AG04449 (cell line): ENCODE measurements around the gene HLF.

ENCODE experiments used
- CTCF ChIA-PET: fragments of 350-600 bp; formaldehyde crosslinking; extraction: SDS; loops from one replicate; lab custom pipeline; 2021; ENCODE audit warnings: antibody characterized with exemption; lab: Yijun Ruan, JAX
- POLR2A ChIA-PET: fragments of 400-600, 350-600 bp; formaldehyde crosslinking; extraction: SDS; loops from one replicate; lab custom pipeline; 2020; ENCODE audit warnings: antibody characterized with exemption, inconsistent platforms; lab: Yijun Ruan, JAX
- DNase-seq: peaks from one replicate; pipeline ENCODE4 v3.0.0-alpha.2; 2010; ENCODE audit warnings: low read depth, low spot score
- H3K4me3 ChIP-seq: 2 replicates; pipeline ENCODE4 v1.5.1; 2011; ENCODE audit warnings: low read depth, mild to moderate bottlenecking, control low read depth, low read length
- CTCF ChIP-seq: IDR thresholded peaks from one replicate; pipeline ENCODE4 v1.5.1; 2011; ENCODE audit warnings: mild to moderate bottlenecking, moderate library complexity, low read length, control low read depth, inconsistent platforms; ENCODE audit not compliant: insufficient read depth; ENCODE audit errors: missing control alignments

HLF gene

DNA sequence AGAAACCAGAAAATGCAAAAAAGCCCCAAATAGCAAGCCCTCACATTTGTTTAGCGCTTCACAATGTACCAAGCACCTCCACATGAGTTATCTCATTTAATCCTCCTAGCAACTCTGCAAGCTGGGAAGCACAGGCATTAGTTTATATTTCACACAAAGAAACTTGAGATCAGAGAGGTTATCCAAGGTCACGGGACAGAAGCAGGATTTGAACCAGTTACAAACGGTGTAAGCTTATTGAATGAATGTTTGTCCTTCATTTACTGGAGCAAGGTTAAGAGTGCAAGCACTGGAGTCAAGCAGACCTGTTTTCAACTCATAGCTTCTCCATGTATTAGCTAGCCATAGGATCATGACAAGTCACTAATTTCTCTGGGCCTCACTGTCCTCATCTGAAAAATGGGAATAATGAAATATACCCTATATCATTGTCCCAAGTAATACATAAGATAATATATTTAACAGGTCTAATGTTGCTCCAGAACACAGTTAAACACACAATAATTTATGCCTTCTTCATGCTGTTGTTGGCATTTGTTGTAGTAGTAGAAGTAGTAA is 6.1 kb upstream of the HLF start:
- no peak for TF ChIP-seq CTCF
- POLR2A ChIA-PET, result no interaction called here
- no peak for DNase-seq
- CTCF ChIA-PET, result no interaction called here
- no peak overlapping the region for H3K4me3 ChIP-seq

GRCh38 chr17:55259684-55260111 is 5.1 kb upstream of the HLF start:
- no peak for DNase-seq
- ChIA-PET POLR2A (no interaction called here), CTCF (no interaction called here)
- H3K4me3 ChIP-seq, result no peak overlapping the region
- TF ChIP-seq CTCF, result no peak

- H3K4me3 ChIP-seq, result no peak overlapping the region
- no peak for DNase-seq
- ChIA-PET POLR2A (no interaction called here), CTCF (interaction anchor here (1.1 kb wide), 1 partner anchor 14 kb away, joined by 3 read pairs; no protein-coding TSS in a partner anchor)
- TF ChIP-seq CTCF, result no peak
Observed at GRCh38 chr17:55261311-55261710, 3.4 kb upstream of the HLF start.

DNA sequence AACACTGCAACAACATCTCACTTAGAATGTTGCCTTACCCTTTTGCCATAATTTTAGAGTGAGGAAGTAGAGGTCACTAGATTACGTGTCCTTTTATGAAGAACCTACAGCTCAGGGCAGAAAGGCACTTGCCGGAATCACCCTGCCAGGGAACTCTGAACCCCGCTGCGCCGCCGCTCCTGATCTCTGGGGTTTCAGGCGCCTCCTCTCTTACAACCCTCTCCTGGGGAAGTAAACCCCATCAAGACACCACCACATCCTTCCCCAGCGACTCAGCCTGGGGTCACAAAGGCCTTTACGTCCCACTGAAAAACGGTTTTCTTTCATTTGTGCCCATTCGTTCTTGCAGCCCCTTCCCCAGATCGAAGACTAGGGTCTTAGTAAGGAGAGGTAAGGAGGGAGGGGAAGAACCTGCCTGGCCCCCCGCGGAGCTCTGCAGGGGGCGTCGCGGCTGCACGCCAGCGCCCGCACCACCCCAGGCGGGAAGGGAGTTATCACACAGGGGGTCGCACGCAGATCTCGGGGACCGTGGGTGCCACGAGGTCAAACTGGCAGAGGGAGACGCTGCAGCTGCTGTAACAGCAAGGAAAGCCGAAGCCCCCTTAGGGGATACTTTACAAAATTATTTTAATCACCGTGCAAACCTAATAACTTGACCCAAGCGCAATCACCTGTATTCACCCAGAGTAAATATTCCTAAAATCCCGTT is 1.0 kb upstream of the HLF start:
- no peak for DNase-seq
- ChIA-PET CTCF (interaction anchor here (1.1 kb wide), 1 partner anchor 26 kb away, joined by 4 read pairs; no protein-coding TSS in a partner anchor), POLR2A (no interaction called here)
- H3K4me3 ChIP-seq, result no peak overlapping the region
- no peak for TF ChIP-seq CTCF

DNA sequence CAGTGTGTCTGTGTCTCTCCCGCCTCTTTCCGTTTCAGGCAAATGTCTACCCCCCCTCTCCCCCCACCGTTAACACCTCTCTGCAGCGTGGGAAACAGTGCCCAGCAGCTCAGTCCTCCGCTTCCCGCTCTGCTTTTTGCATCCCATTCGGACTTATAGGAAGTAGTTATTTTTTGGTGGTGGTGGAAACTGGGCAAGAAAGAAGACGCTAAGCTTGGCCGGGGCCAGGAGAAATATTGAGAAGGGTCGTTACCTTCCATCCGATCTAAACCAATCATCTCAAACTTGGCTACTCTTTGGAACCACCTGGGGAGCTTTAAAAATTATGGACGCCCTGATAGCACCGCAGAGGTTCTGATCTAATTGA is 499 bp upstream of the HLF start:
- CTCF ChIA-PET, result interaction anchor here (1.1 kb wide), 1 partner anchor 27 kb away, joined by 4 read pairs; no protein-coding TSS in a partner anchor
- no peak overlapping the region for H3K4me3 ChIP-seq
- no peak for TF ChIP-seq CTCF
- no peak for DNase-seq
- POLR2A ChIA-PET, result no interaction called here

GRCh38 chr17:55265311-55266021 is 706 bp downstream of the HLF start:
- ChIA-PET CTCF (no interaction called here), POLR2A (no interaction called here)
- DNase-seq, result no peak
- H3K4me3 ChIP-seq, result no peak overlapping the region
- no peak for TF ChIP-seq CTCF
